ENCODE data around the gene GOLGA5.
"Not testable (repeated sequence)": the region's sequence is repeated elsewhere in the genome, so short reads cannot be mapped to it uniquely, and the experiment has no call there.

Gene GOLGA5, protein sequence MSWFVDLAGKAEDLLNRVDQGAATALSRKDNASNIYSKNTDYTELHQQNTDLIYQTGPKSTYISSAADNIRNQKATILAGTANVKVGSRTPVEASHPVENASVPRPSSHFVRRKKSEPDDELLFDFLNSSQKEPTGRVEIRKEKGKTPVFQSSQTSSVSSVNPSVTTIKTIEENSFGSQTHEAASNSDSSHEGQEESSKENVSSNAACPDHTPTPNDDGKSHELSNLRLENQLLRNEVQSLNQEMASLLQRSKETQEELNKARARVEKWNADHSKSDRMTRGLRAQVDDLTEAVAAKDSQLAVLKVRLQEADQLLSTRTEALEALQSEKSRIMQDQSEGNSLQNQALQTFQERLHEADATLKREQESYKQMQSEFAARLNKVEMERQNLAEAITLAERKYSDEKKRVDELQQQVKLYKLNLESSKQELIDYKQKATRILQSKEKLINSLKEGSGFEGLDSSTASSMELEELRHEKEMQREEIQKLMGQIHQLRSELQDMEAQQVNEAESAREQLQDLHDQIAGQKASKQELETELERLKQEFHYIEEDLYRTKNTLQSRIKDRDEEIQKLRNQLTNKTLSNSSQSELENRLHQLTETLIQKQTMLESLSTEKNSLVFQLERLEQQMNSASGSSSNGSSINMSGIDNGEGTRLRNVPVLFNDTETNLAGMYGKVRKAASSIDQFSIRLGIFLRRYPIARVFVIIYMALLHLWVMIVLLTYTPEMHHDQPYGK

GRCh38 chr14:92793709-92794546 lies at the start of gene GOLGA5:
GOLGA5 (plus strand) TSS chr14:92794305; CDS start chr14:92797438, 3,133 bp downstream.
- peak; percentile 96 to 97 for DNase-seq

DNA sequence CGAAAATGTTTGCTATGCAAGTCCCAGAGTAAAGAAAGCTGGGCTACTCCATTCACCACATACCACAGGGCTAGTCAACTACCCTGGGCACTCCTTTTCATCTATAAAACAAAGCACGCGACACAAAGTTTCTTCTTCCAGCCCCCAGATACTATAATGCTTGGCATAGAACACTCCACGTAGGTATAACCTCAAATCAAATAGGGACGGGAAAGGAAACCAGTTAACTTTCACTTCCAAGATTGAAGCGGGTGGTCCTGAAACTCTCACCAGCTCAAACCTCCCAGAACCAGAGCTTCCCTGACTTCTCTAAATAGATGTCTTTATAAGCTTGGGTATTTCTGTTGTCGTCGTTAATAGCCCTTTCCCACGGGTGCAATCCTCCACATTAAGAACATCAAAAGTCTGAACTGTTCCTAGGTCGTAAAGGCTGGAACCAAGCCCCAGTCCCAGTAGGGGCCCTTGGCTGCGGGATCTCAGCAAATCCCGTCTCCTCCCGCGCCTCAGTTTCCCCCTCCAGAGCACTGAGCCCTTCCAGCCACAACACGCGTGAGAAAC lies 46.3 kb upstream of the GOLGA5 start:
- DNase-seq, result no peak

DNA sequence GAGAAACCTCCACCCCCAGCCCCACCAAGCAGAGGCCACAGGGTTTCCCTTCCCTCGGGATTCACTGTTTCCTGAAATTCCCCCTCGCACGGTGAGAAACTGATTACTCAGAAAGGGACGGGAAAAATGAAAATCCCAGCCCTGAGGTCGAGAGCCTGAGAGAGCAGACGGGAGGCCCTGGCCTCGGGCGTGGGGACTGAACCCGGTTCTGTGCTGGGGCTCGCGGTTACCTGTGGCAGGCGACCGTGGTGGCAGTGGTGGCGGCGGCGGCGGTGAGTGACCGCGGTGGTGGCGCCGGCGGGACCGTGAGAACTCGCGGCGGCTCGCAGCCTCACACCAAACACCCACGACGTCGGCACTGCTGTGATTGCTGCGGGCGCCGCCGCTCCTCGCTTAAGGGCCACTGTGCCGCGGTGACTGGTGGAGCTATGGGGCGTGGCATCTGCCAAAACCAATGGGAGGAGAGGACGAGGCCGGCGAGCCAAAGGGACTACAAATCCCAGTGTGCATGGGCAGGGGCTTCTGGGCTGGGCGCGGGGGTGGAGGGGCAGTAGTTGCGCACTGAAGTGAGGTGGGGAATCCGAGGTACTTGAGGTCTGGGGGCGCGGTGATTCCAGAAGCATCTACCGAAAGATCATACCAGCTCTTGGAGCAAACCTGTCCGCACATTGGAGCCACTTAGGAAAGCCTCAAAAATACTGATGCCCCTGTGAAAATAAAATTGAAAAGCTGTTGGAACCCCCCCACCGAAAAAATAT lies 45.7 kb upstream of the GOLGA5 start, which contains the start of gene LGMN:
TSS of gene LGMN (minus strand) at position 369 of the 758 bp plus-strand sequence. CDS start 15,841 bp downstream, outside the sequence.
- peak; percentile 80 to 85 for DNase-seq

DNA sequence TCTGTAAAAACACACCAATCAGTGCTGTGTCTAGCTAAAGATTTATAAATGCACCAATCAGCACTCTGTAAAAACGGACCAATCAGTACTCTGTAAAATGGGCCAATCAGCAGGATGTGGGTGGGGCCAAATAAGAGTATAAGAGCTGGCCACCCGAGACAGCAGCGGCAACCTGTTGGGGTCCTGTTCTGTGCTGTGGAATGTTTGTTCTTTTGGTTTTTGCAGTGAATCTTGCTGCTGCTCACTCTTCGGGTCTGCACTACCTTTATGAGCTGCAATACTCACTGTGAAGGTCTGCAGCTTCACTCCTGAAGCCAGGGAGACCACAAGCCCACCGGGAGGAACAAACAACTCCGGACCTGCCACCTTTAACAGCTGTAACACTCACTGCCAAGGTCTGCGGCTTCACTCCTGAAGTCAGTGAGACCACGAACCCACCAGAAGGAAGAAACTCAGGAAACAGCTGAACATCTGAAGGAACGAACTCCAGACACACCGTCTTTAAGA lies 43.8 kb upstream of the GOLGA5 start:
- DNase-seq, result peak; percentile 29 to 39

- no peak for DNase-seq
Observed at GRCh38 chr14:92750994-92751400, 43.1 kb upstream of the GOLGA5 start.

GRCh38 chr14:92751819-92752218 lies 42.3 kb upstream of the GOLGA5 start:
- no peak for DNase-seq

DNA sequence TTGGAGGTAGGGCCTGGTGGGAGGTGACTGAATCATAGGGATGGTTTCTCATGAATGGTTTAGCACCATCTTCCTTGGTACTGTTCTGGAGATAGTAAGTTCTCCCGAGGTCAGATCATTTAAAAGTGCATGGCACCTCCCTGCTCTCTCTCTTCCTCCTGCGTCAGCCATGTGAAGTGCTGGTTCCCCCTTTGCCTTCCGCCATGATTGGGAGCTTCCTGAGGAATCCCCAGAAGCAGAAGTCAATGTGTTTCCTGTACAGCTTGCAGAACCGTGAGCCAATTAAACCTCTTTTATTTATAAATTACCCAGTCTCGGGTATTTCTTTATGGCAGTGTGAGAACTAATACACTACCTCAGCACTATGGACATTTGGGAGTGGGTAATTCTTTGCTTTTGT lies 40.9 kb upstream of the GOLGA5 start:
- DNase-seq, result no peak

GRCh38 chr14:92754966-92755365 lies 39.1 kb upstream of the GOLGA5 start:
- DNase-seq, result no peak

DNA sequence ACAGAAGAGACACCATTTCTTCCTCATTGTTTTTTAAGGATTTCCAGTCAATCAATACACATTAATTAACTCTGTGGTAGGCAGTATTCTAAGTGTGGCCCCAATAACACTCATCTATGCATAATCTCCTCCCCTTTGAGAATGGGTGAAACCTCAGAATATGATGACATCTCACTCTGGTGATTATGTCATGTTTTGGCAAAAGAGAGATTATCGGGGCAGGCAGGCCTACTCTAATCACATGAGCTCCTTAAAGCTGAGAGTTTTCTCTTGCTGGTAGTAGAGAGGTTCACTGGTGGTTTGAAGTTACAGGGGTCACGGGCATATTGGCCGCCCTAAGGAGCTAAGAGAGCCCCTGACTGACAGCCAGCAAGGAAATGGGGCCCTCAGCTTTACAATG lies 38.6 kb upstream of the GOLGA5 start:
- DNase-seq, result no peak

DNA sequence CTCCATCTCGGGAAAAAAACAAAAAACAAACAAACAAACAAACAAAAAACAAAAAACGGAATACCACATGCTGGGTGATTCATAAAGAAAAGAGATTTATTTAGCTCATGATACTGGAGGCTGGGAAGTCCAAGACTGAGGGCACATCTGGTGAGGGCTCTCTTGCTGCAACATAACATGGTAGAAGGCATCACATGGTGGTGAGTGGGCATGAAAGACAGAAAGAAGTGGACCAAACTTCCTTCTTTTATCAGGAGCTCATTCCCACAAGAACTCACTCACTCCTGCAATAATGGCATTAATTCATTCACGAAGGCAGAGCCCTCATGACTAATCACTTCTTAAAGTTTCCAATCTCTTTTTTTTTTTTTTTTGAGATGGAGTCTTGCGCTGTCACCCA lies 37.7 kb upstream of the GOLGA5 start:
- DNase-seq, result no peak

- no peak for DNase-seq
Observed at GRCh38 chr14:92759300-92759678, 34.8 kb upstream of the GOLGA5 start.

- no peak for DNase-seq
Observed at GRCh38 chr14:92759679-92760523, 34.2 kb upstream of the GOLGA5 start.

- DNase-seq, result no peak
Observed at GRCh38 chr14:92760524-92760805, 33.6 kb upstream of the GOLGA5 start.

DNA sequence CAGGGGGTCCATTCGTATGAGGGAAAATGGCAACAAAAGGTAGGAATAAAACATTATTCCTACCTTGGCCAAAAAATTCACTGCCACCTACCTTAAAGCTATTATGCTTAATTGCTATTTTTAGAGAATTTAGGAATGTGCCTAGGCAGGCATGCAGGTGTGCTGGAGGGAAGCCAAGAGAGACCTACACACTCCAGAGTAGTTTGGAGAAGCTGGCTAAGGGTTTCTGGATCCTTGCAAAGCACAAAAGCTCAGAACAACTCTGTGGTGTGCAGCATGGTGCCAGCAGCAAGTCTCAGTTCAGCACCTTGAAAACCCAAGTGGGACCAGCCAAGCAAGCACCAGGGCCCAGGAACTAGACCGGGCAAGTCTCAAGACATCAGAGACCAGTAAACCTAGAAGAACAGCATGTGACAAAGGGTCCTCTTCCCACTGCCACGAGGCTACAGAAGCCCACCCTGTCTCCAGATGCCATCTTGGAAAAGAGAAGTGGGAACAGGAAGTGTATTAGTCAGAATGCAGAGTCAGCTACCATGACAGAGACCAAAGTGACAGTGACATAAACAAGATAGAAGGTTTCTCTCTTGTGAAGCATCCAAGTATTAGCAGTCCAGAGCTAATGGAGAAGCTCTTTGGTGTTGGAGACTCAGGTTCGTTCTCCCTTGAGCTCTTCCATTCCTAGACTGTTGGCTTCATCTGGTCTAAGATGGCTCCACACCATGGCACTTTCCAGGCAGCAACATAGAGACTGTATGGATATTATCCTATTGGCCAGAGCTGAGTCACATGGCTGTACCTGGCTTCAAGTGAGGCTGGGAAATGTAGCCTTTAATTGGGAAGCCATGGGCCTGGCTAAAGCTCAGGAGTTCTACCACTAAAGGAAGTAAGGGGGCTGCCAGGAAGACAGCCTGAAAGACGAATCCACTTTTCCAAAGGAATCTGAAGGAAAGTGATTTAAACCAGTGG lies 30.2 kb upstream of the GOLGA5 start:
- DNase-seq, result not testable (repeated sequence)

DNA sequence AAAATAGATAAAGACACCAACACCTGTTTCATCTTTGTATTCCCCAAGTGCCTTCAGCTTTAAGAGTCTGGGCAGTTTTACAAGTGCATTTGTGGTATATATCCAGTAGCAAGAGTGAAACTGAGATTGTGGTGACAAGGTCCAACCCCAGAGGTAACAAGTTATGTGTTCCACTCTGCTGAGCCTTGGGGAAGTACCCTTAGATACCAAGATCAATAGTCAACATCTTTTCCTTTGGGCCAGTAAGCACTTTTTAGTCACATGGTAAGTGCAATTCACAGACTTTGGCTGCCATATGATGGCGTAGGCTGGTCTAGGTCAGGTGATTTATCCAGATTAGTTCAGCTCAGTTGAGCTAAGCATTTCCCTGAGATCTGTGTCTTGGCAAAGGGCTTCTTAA lies 25.9 kb upstream of the GOLGA5 start:
- peak in 1 of 2 experiments; percentile 44 for DNase-seq

DNA sequence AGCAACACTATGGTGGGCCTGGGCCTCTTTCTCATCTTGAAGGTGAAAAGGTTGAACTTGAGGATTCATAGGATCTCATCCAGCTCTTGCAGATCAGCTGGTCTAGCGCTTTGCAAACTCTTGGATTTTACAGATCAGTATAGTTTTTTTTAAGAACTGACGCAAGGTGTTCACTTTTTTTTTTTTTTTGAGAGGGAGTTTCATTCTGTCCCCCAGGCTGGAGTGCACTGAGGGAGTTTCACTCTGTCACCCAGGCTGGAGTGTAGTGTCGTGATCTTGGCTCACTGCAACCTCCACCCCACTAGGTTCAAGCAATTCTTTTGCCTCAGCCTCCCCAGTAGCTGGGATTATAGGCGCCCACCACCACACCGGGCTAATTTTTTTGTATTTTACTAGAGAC lies 25.3 kb upstream of the GOLGA5 start:
- no peak for DNase-seq

DNA sequence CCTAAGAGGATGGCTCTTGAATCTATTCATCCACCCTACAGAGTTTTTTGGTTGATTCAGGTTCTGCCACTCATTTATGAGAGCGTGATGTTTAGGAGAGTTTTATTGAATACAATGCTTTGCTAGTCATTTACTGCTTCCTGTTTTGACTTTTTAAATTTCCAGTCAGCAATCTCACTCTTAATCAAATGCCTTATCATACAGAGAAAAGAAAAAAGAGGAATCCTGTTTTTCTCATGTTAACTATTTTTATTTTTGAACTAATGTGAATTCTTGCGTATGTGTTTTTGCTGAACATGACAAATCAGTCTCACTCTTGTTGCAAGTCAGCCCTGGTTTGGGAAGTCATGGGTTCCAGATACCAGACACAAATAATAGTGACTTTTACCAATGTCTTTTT lies 23.6 kb upstream of the GOLGA5 start:
- DNase-seq, result no peak

GRCh38 chr14:92774572-92774971 lies 19.5 kb upstream of the GOLGA5 start:
- DNase-seq, result no peak

- peak in 1 of 2 experiments; percentile 38 for DNase-seq
Observed at GRCh38 chr14:92775292-92775691, 18.8 kb upstream of the GOLGA5 start.
